ENCODE measurements around the gene COL6A3. TPM values are rescaled to one million over a fixed set of nuclear protein-coding genes. Genes with fewer than 3 reads are reported as not detected.

COL6A3 gene
- total RNA-seq, 1 donor from 2014 or later = 13.0 TPM

- DNase-seq (ENCODE audit: low read depth) = no peak
- no peak overlapping the region for H3K4me3 ChIP-seq (ENCODE audit: low read depth, low read length)
- TF ChIP-seq CTCF (conservative IDR thresholded peaks at IDR 0.05; ENCODE audit: low read depth, low read length) = no peak
These were observed 27.8 kb upstream of the COL6A3 start for GRCh38 chr2:237441605-237442274.

- no peak for DNase-seq (ENCODE audit: low read depth)
- no peak for TF ChIP-seq CTCF (conservative IDR thresholded peaks at IDR 0.05; ENCODE audit: low read depth, low read length)
- H3K4me3 ChIP-seq (ENCODE audit: low read depth, low read length) = no peak overlapping the region
These were observed 26.9 kb upstream of the COL6A3 start for GRCh38 chr2:237440819-237441281.

- no peak for TF ChIP-seq CTCF (conservative IDR thresholded peaks at IDR 0.05; ENCODE audit: low read depth, low read length)
- no peak for DNase-seq (ENCODE audit: low read depth)
- H3K4me3 ChIP-seq (ENCODE audit: low read depth, low read length) = no peak overlapping the region
These were observed 24.3 kb upstream of the COL6A3 start for GRCh38 chr2:237438080-237438940.

DNA sequence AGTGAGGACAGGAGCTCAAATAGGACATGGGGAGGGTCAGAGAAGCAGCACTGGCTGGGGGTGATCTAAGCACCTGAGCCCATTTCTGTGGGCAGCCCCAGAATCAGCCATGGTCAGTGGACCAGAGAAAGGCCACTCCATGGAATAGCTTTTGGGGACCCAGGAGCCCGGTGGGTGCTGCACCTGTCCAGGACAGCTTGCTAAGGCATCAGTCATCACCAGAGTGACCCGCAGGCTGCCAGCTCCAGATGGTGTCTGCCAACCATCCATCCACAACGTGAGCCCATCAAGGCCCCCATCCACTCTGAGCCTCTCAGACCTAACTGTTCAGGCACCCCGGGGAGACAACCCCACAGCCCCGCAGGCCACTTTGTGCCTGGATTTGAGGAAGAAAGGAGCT, 23.6 kb upstream of the COL6A3 start:
- TF ChIP-seq CTCF (conservative IDR thresholded peaks at IDR 0.05; ENCODE audit: low read depth, low read length) = no peak
- no peak for DNase-seq (ENCODE audit: low read depth)

GRCh38 chr2:237435844-237436587, 22.1 kb upstream of the COL6A3 start:
- no peak for TF ChIP-seq CTCF (conservative IDR thresholded peaks at IDR 0.05; ENCODE audit: low read depth, low read length)
- no peak overlapping the region for H3K4me3 ChIP-seq (ENCODE audit: low read depth, low read length)
- no peak for DNase-seq (ENCODE audit: low read depth)

More for the DNA sequence above, 23.6 kb upstream of the COL6A3 start:
- H3K4me3 ChIP-seq (ENCODE audit: low read depth, low read length) = no peak overlapping the region

DNA sequence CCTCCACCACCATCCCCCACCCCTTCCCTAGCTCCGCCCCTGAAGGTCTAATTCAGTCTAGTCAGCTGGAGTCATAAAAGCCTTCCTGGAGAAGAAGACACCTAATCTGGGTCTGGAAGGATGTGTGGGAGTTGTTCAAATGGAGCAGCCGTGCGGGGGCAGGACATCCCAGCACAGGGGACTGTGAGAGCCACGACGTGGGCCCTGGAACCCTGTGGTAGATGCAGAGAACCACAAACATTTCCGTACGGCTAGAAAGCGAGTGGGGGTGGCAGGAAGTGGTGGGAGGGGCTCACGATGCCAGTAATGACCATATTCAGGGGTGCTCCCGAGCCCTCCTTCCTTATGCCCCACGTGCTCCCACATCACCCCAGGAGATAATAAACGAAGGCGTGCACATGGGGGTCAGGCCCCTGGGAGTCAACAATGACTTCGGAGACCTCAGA, 20.9 kb upstream of the COL6A3 start:
- TF ChIP-seq CTCF (conservative IDR thresholded peaks at IDR 0.05; ENCODE audit: low read depth, low read length) = no peak
- DNase-seq (ENCODE audit: low read depth) = no peak
- no peak overlapping the region for H3K4me3 ChIP-seq (ENCODE audit: low read depth, low read length)
